MCF 10A (cell line): ENCODE data around the gene STXBP6. TPM values are rescaled to one million over a fixed set of nuclear protein-coding genes. Genes with fewer than 3 reads are reported as not detected.
"Not testable (repeated sequence)": the region's sequence is repeated elsewhere in the genome, so short reads cannot be mapped to it uniquely, and the experiment has no call there.

Experiments used
- BruUV-seq: library from RNA; stranded (reverse); fragments of 400-500 nt; replicated peaks from 2 replicates; lab custom pipeline; 2021; lab: Mats Ljungman, UMichigan
- CTCF ChIA-PET: fragments of 300-600 bp; sonication (Branson Sonifier 250); formaldehyde crosslinking; extraction: SDS; loops from one replicate; lab custom pipeline; 2021; ENCODE audit warnings: antibody characterized with exemption, inconsistent platforms; lab: Yijun Ruan, JAX
- POLR2A ChIA-PET: fragments of 300-600, 350-650 bp; sonication (Branson Sonifier 250); formaldehyde crosslinking; extraction: SDS; loops from one replicate; lab custom pipeline; 2020; ENCODE audit warnings: antibody characterized with exemption, inconsistent platforms; lab: Yijun Ruan, JAX
- DNase-seq: peaks from one replicate; pipeline ENCODE4 v3.0.0-alpha.2; 2018; ENCODE audit not compliant: unreplicated experiment
- H3K27ac Mint-ChIP-seq: one replicate; pipeline ENCODE4 v1.8.0; 2022; ENCODE audit warnings: mild to moderate bottlenecking, low read depth, mixed read lengths; ENCODE audit not compliant: unreplicated experiment
- H3K27me3 Mint-ChIP-seq: one replicate; pipeline ENCODE4 v1.8.0; 2022; ENCODE audit warnings: mixed read lengths; ENCODE audit not compliant: insufficient read depth, unreplicated experiment
- H3K36me3 Mint-ChIP-seq: one replicate; pipeline ENCODE4 v1.8.0; 2022; ENCODE audit warnings: mild to moderate bottlenecking, moderate library complexity, mixed read lengths; ENCODE audit not compliant: insufficient read depth, unreplicated experiment
- H3K4me1 Mint-ChIP-seq: one replicate; pipeline ENCODE4 v1.8.0; 2022; ENCODE audit warnings: mixed read lengths; ENCODE audit not compliant: insufficient read depth, unreplicated experiment
- H3K4me3 Mint-ChIP-seq: one replicate; pipeline ENCODE4 v1.8.0; 2022; ENCODE audit warnings: mild to moderate bottlenecking, moderate library complexity, mixed read lengths; ENCODE audit not compliant: unreplicated experiment
- H3K9me3 Mint-ChIP-seq: one replicate; pipeline ENCODE4 v1.8.0; 2022; ENCODE audit warnings: mixed read lengths; ENCODE audit not compliant: unreplicated experiment
- intact Hi-C: fragments of 100-400 bp; cut with micrococcal nuclease; formaldehyde crosslinking; loops from 2 replicates; pipeline ENCODE4 v1.14.1; 2022
- total RNA-seq: library from RNA; stranded (reverse); gene quantifications from 2 replicates; pipeline ENCODE4 v1.2.3, GENCODE V29; 2022
- TF ChIP-seq, protein P1 (sequence below): fragments of 200-600 bp; IDR thresholded peaks from one replicate; pipeline ENCODE4 v1.8.0; 2022; ENCODE audit warnings: antibody characterized with exemption, mild to moderate bottlenecking; ENCODE audit not compliant: unreplicated experiment

Gene STXBP6
- total RNA-seq, 1 experiment from 2014 or later: not detected

DNA sequence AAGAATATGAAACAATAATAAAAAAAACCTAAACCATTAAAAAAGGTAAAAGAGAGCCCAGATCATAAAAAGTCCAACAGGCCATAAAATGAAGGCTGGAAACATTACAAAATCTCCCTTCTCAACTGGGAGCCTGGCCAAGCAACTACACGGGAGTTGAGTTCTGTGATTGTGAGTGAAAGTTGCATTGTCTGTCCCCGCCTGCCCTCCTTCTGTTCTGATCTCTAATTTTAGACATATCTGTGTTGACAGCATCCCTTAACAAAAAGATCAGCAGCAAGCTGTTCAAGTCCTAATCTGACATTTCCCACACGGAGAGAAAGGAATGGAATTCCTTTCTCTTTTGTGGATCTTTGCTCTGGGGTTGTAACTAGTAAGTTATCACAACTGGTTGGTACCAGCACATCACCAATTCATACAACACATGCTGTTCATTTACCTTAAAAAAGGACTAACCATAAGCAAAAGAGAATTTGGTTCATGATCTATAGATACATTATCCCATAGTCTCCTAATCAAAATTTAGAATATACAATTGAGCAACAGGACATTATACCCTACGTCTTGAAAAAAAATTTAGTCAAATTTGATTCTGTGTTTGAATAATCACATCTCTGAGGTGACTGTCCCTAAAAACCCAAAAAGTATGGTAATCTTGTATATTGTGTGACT is 210.9 kb downstream of the STXBP6 start:
- CTCF ChIA-PET: no interaction called here
- no TSS peak for BruUV-seq
- TF ChIP-seq, protein P1, sequence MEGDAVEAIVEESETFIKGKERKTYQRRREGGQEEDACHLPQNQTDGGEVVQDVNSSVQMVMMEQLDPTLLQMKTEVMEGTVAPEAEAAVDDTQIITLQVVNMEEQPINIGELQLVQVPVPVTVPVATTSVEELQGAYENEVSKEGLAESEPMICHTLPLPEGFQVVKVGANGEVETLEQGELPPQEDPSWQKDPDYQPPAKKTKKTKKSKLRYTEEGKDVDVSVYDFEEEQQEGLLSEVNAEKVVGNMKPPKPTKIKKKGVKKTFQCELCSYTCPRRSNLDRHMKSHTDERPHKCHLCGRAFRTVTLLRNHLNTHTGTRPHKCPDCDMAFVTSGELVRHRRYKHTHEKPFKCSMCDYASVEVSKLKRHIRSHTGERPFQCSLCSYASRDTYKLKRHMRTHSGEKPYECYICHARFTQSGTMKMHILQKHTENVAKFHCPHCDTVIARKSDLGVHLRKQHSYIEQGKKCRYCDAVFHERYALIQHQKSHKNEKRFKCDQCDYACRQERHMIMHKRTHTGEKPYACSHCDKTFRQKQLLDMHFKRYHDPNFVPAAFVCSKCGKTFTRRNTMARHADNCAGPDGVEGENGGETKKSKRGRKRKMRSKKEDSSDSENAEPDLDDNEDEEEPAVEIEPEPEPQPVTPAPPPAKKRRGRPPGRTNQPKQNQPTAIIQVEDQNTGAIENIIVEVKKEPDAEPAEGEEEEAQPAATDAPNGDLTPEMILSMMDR: no peak
- no peaks in the 10 kb centered on the region for H3K4me1 Mint-ChIP-seq
- no peaks in the 10 kb centered on the region for H3K27me3 Mint-ChIP-seq
- intact Hi-C loops: no loop called here
- no peaks in the 10 kb centered on the region for H3K36me3 Mint-ChIP-seq
- H3K4me3 Mint-ChIP-seq: no peak overlapping the region
- no peaks in the 10 kb centered on the region for H3K9me3 Mint-ChIP-seq
- no peak overlapping the region for H3K27ac Mint-ChIP-seq
- POLR2A ChIA-PET: no interaction called here
- no peak for DNase-seq

DNA sequence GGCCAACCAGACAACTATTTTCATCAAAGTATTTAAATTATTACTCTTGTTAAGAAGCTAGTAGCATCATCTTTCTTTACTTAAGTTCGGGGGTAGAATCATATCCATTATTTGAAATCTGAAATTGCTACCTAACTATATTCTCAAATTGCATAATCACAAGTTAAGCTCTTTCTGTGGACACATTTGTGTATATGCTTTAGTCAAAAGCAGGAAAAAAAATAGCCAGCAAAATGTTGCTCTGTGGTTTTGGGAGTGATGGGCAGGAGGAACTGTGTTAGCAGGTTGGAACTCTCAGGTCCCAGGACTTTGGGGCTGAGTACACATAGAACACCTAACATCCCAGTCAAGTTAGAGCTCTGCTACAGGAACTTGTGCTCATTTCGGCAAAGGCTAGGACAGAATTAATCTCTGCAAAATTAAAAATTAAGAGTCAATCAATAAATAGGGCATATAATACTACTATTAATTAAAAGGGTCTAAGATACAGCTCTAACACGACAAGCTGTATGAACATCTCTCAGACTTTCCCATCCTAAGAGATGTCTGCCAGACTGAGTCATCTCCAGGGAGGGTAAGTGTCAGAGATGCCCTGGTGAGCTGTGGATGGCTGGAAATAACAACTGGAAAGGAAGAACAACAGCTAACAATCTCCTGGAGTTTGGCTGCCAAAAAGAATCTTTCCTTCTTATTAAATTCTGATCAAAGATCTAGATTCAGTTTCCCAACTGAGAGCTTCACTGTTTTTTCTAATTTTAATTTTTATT is 212.5 kb downstream of the STXBP6 start:
- H3K36me3 Mint-ChIP-seq: no peaks in the 10 kb centered on the region
- no peak overlapping the region for H3K4me3 Mint-ChIP-seq
- DNase-seq: no peak
- H3K27ac Mint-ChIP-seq: no peak overlapping the region
- no peaks in the 10 kb centered on the region for H3K9me3 Mint-ChIP-seq
- TF ChIP-seq, protein P1: no peak
- no peaks in the 10 kb centered on the region for H3K4me1 Mint-ChIP-seq
- intact Hi-C loops: no loop called here
- no peaks in the 10 kb centered on the region for H3K27me3 Mint-ChIP-seq
- ChIA-PET POLR2A (no interaction called here), CTCF (interaction anchor here (0.5 to 1.1 kb wide), 3 partner anchors 31 to 898 kb away, joined by 3 to 4 read pairs (median 3); no protein-coding TSS in a partner anchor)
- BruUV-seq: no TSS peak

DNA sequence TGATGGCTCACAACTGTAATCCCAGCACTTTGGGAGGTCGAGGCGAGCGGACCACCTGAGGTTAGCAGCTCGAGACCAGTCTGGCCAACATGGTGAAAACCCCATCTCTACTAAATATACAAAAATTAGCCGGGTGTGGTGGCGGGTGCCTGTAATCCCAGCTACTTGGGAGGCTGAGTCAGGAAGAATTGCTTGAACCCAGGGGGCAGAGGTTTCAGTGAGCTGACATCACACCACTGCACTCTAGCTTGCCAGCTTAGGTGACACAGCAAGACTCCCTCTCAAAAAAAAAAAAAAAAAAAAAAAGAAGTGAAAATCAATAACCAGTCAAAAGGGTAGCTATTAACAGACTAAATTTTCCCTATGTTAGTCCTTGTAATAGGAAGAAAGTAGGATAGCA is 213.6 kb downstream of the STXBP6 start:
- DNase-seq, H3K4me1 Mint-ChIP-seq, H3K4me3 Mint-ChIP-seq, H3K36me3 Mint-ChIP-seq, POLR2A ChIA-PET, H3K9me3 Mint-ChIP-seq, H3K27me3 Mint-ChIP-seq, intact Hi-C loops, H3K27ac Mint-ChIP-seq, BruUV-seq: not testable (repeated sequence)
- CTCF ChIA-PET: interaction anchor here (0.6 kb wide), 1 partner anchor 33 kb away, joined by 3 read pairs; no protein-coding TSS in a partner anchor

DNA sequence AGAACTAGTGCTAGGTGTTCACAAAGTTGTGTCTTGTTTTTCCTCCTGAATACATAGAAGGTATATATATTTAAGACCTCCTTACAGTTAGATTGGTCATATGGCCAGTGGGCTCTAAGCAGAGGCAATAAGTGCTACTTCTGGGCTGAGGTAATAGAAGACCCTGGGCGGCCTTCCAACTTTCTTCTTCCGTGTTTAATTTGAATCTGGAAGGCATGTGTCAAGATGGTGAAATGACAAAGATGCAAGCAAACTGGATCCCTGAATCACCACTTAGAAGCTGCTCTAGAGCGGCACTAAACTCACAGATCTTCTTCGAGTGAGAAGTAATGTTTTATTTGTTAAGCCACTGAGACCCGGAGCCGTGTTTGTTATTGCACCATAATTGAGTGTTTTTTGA is 215.0 kb downstream of the STXBP6 start:
- TF ChIP-seq, protein P1: no peak
- BruUV-seq: no TSS peak
- no peak overlapping the region for H3K27ac Mint-ChIP-seq

More for the DNA sequence above, 215.0 kb downstream of the STXBP6 start:
- intact Hi-C loops: no loop called here
- Mint-ChIP-seq H3K9me3 (no peaks in the 10 kb centered on the region), H3K4me1 (no peaks in the 10 kb centered on the region), H3K4me3 (no peak overlapping the region), H3K27me3 (no peaks in the 10 kb centered on the region), H3K36me3 (no peaks in the 10 kb centered on the region)
- ChIA-PET POLR2A (no interaction called here), CTCF (no interaction called here)
- no peak for DNase-seq
